Left lung (tissue), 10 donors: Measurements from ENCODE around the gene ANKRD49. TPM values are rescaled to one million over a fixed set of nuclear protein-coding genes. Genes with fewer than 3 reads are reported as not detected.

Source experiments
- ATAC-seq: fragments of 200-7000 bp; cut with Tn5 transposase; one replicate; pipeline ENCODE4 v1.9.1; 2020; ENCODE audit warnings: moderate library complexity
- DNase-seq, 4 donors: peaks; one replicate each; pipeline ENCODE4 v3.0.0-alpha.2; 2013 to 2020
- H3K27ac ChIP-seq, 2 donors: fragments of 200-600 bp; sonication (generic) in 1 of 2; one replicate each; pipeline versions ENCODE4 v1.5.0 to v1.8.0; 2020 to 2021
- H3K27me3 ChIP-seq, 2 donors: fragments of 200-600 bp; sonication (generic) in 1 of 2; one replicate each; pipeline versions ENCODE4 v1.5.0 to v1.8.0; 2020 to 2021
- H3K36me3 ChIP-seq, 2 donors: fragments of 200-600 bp; sonication (generic) in 1 of 2; one replicate each; pipeline versions ENCODE4 v1.5.0 to v1.8.0; 2020 to 2021
- H3K4me1 ChIP-seq, 2 donors: fragments of 200-600 bp; one replicate each; pipeline ENCODE4 v1.8.0; 2021
- H3K4me3 ChIP-seq, 2 donors: fragments of 200-600 bp; sonication (generic) in 1 of 2; one replicate each; pipeline versions ENCODE4 v1.5.0 to v1.8.0; 2020 to 2021; ENCODE audit warnings: mild to moderate bottlenecking in 1 of 2
- H3K9me3 ChIP-seq, 2 donors: fragments of 200-600 bp; sonication (generic) in 1 of 2; one replicate each; pipeline versions ENCODE4 v1.5.0 to v1.8.0; 2020 to 2021
- intact Hi-C, 2 donors: fragments of 100-400 bp; cut with DNase I; formaldehyde crosslinking; loops; one replicate each; pipeline versions ENCODE4 v1.11.2 to v1.14.2; 2022
- polyA plus RNA-seq, 6 donors: library from polyadenylated mRNA; unstranded; fragments of 120-200 nt; gene quantifications; one replicate each; pipeline ENCODE4 v1.2.1, GENCODE V29; 2013; ENCODE audit not compliant: insufficient read length in 6 of 6
- total RNA-seq, 2 donors: library from RNA; stranded (reverse); fragmentation: NEBNext Ultra II Directional; extraction: Animal tissue kit (Norgen Biotek cat#: 25700); gene quantifications; one replicate each; pipeline ENCODE4 v1.2.1, GENCODE V29; 2021
- TF ChIP-seq, protein P1 (sequence below), 2 donors: fragments of 200-600 bp; sonication (generic) in 1 of 2; IDR thresholded peaks; one replicate each; pipeline versions ENCODE4 v1.5.0 to v1.8.0; 2021; ENCODE audit warnings: antibody characterized with exemption in 2 of 2
- donor health status: DM: no; HTN: yes; CAD: no.
- donor health status: DM: no; HTN: no; CAD: no.

Gene ANKRD49
- total and polyA plus RNA-seq, 8 donors: 9.8 to 30.5 (median 24.7) TPM

DNA sequence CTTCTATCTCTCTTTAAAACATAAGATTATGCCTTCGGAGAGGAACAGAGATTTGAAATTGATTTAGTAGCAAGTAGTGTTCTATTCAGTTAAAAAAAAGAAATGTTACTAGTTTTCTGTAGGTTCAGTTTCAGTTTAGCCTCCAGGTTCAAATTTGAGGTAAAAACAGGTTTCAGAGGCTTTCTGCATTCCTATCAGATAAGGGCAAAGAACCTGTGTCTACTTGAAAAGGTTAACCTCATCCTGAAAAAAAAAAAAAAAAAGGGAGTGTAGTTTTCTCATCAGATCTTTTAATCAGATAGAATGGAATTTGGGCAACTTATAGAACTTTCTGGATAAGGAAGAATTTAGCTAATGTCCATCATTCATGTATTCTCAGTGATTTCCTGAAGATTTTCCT is 30.6 kb downstream of the ANKRD49 start:
- DNase-seq: no peak
- TF ChIP-seq, protein P1, sequence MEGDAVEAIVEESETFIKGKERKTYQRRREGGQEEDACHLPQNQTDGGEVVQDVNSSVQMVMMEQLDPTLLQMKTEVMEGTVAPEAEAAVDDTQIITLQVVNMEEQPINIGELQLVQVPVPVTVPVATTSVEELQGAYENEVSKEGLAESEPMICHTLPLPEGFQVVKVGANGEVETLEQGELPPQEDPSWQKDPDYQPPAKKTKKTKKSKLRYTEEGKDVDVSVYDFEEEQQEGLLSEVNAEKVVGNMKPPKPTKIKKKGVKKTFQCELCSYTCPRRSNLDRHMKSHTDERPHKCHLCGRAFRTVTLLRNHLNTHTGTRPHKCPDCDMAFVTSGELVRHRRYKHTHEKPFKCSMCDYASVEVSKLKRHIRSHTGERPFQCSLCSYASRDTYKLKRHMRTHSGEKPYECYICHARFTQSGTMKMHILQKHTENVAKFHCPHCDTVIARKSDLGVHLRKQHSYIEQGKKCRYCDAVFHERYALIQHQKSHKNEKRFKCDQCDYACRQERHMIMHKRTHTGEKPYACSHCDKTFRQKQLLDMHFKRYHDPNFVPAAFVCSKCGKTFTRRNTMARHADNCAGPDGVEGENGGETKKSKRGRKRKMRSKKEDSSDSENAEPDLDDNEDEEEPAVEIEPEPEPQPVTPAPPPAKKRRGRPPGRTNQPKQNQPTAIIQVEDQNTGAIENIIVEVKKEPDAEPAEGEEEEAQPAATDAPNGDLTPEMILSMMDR (IDR thresholded peaks at IDR 0.05): no peak
- intact Hi-C loops: no loop called here
- Histone ChIP-seq H3K36me3 (no peaks in the 10 kb centered on the region), H3K27ac (no peak overlapping the region), H3K9me3 (no peaks in the 10 kb centered on the region), H3K4me3 (no peak overlapping the region), H3K27me3 (no peaks in the 10 kb centered on the region), H3K4me1 (peaks cover 0 to 22% of the 10 kb centered on the region in 2 donors)
- ATAC-seq: no peak

DNA sequence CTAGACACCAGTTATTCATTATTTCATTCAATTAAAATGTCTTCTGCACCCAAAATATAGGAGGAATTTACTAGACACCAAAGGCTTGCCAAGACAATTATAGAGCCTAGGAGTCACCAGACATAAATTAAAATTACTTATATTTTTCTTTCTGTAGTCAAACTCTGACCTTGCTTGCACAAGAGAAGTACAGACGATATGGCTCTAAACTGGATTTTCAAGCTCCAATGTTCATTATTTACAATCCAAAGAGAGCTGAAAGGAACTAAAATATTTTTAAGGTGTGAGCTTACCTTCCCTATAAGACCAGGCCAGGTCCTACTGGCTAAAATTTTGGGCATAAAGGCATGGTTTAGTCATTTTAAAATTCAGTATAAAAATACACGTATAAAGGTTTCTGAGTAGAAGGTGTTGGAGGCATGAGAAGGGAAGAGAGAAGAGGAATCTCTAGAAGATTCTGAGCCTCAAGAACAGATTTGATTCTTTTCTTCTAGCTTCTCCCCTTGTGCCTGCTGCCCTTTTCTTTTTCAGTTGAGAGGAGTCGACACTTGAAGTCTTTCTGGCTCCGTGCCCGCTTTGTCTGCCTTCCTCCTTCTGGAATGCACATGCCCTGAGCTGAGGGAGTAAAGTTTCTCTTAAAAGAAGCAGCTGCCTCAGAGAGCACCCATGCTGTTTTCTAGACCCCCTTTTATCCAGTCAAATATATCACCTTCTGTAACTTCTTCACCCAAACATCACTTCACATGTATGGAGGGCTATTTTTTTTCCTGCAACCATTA is 32.0 kb downstream of the ANKRD49 start:
- H3K4me1 ChIP-seq: peaks cover 0 to 14% of the 10 kb centered on the region in 2 donors
- H3K27ac ChIP-seq: no peak overlapping the region
- no peak overlapping the region for H3K4me3 ChIP-seq
- H3K27me3 ChIP-seq: no peaks in the 10 kb centered on the region
- ATAC-seq (peak; percentile 65), DNase-seq (peak in 3 of 4 donors; percentile 64 to 79 (median 73))
- no peaks in the 10 kb centered on the region for H3K36me3 ChIP-seq
- intact Hi-C loops: no loop called here
- no peaks in the 10 kb centered on the region for H3K9me3 ChIP-seq
- TF ChIP-seq, protein P1 (IDR thresholded peaks at IDR 0.05): no peak

DNA sequence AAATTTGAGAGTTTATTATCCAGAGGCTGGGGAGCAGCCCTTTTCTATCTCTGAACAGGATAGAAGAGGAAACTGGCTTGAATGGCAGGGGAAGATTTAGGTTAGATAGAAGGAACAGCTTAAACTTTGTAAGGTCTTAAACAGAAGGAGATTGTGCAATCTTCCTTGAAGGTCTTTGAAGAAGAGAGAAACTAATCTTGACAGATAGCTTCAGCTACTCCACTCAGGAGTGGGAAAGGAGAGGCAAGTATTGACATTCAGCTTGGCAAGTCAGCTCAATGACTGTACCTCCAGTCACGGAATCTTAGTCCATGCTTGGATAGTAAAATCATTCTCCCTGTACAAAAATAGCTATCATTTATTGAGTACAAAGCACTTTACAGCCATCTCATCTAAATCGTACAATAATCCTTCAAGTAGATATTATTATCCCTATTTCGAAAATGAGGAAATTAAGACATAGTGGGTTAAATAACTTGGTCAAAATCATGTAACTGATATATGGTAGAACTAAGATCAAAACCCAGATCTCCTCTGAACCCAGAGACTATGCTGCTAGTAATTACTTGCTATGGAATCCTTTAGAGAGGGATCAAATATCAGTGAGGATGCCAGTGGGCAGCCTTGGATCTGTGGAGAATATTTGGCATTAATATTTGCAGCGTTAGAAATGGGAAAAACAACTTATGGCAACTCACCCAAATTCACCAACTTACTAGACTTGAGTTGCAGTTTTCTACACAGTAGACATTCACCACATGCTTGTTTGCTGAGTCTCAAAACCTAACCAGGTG is 33.1 kb downstream of the ANKRD49 start:
- H3K36me3 ChIP-seq: no peaks in the 10 kb centered on the region
- H3K4me1 ChIP-seq: peaks cover 0 to 14% of the 10 kb centered on the region in 2 donors
- H3K27ac ChIP-seq: no peak overlapping the region
- no peaks in the 10 kb centered on the region for H3K27me3 ChIP-seq
- H3K4me3 ChIP-seq: no peak overlapping the region
- intact Hi-C loops: no loop called here
- no peaks in the 10 kb centered on the region for H3K9me3 ChIP-seq
- TF ChIP-seq, protein P1 (IDR thresholded peaks at IDR 0.05): no peak
- DNase-seq: no peak
- peak; percentile 29 for ATAC-seq

DNA sequence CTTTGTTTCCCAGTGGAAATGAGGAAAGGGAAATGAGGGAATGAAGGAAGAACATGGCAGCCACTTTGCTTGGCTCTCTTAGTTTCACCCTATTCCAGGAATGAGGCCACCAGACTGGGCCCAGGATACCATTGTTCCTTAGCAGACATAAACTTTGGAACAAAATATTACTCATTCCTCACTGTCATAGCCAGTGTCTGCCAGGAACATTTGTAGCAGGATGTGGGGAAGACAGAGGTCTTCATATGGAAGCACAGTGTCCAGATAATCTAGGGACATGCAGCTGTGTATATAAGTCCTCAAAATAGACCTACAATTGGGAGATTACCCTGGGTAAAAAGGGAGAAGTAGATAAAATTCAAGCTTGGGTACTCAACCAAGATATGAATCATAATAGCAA is 34.8 kb downstream of the ANKRD49 start:
- intact Hi-C loops: no loop called here
- TF ChIP-seq, protein P1 (IDR thresholded peaks at IDR 0.05): no peak
- no peak for ATAC-seq
- no peak for DNase-seq
- Histone ChIP-seq H3K9me3 (no peaks in the 10 kb centered on the region), H3K27ac (no peak overlapping the region), H3K4me1 (peaks cover 0 to 15% of the 10 kb centered on the region in 2 donors), H3K4me3 (no peak overlapping the region), H3K36me3 (no peaks in the 10 kb centered on the region), H3K27me3 (no peaks in the 10 kb centered on the region)

DNA sequence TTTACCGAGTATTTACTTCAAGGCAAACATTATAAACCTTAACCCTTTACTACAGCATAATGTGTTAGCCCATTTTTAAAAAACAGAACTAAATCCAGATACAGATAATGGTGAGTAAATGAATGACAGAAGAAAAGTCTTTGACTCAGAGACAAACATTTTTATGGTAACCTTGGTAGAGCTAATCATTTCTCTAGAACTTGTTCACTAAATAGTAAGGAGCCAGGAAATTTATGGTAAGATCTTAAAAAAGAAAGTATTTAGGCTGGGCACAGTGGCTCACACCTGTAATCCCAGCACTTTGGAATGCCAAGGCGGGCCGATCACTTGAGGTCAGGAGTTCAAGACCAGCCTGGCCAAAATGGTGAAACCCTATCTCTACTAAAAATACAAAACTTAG is 38.4 kb downstream of the ANKRD49 start:
- no peaks in the 10 kb centered on the region for H3K27me3 ChIP-seq
- no peak for DNase-seq
- no peak overlapping the region for H3K4me3 ChIP-seq
- TF ChIP-seq, protein P1 (IDR thresholded peaks at IDR 0.05): no peak
- no peak overlapping the region for H3K27ac ChIP-seq
- peaks cover 0 to 12% of the 10 kb centered on the region in 2 donors for H3K4me1 ChIP-seq
- ATAC-seq: no peak
- intact Hi-C loops: no loop called here
- H3K36me3 ChIP-seq: no peaks in the 10 kb centered on the region
- H3K9me3 ChIP-seq: no peaks in the 10 kb centered on the region
